Activated naive CD8-positive, alpha-beta T cell treated with anti-CD3 and anti-CD28 coated beads, Interleukin-2, amount 10 ng/mL, durations not matched to agents 7 days and 5 days (primary cell): ENCODE data around the gene NFIX. TPM values are rescaled to one million over a fixed set of nuclear protein-coding genes. Genes with fewer than 3 reads are reported as not detected.

Experiments used
- ATAC-seq: fragments of 150-1000 bp; cut with Tn5 transposase; one replicate; pipeline ENCODE4 v1.10.0; 2021; ENCODE audit warnings: low read depth, moderate library complexity
- POLR2A ChIA-PET: fragments of 350-600 bp; sonication (Branson Sonifier 250); formaldehyde crosslinking; loops from one replicate; lab custom pipeline; 2021; ENCODE audit warnings: antibody characterized with exemption; lab: Charles Lee
- DNase-seq: peaks from one replicate; pipeline ENCODE4 v3.0.0; 2021
- H3K27ac Mint-ChIP-seq: one replicate; pipeline ENCODE4 v1.8.0; 2022; ENCODE audit warnings: mild to moderate bottlenecking, mixed read lengths
- H3K27me3 Mint-ChIP-seq: one replicate; pipeline ENCODE4 v1.8.0; 2022; ENCODE audit warnings: mild to moderate bottlenecking, moderate library complexity, mixed read lengths
- H3K36me3 Mint-ChIP-seq: one replicate; pipeline ENCODE4 v1.8.0; 2021; ENCODE audit warnings: mild to moderate bottlenecking, mixed read lengths
- H3K4me1 Mint-ChIP-seq: one replicate; pipeline ENCODE4 v1.8.0; 2021; ENCODE audit warnings: mixed read lengths
- H3K4me3 Mint-ChIP-seq: one replicate; pipeline ENCODE4 v1.8.0; 2022; ENCODE audit warnings: mild to moderate bottlenecking, moderate library complexity, mixed read lengths
- H3K9me3 Mint-ChIP-seq: one replicate; pipeline ENCODE4 v1.8.0; 2021; ENCODE audit warnings: mixed read lengths
- total RNA-seq, 2 experiments: library from RNA; stranded (reverse); gene quantifications; one replicate each; pipeline ENCODE4 v1.2.3, GENCODE V29; 2021

The NFIX gene
- total RNA-seq, 2 experiments from 2014 or later, result 1.5 to 2.5 TPM

GRCh38 chr19:13010038-13010991 is 15.0 kb downstream of the NFIX start:
- Mint-ChIP-seq H3K4me3 (no peak overlapping the region), H3K4me1 (peaks cover 17% of the 10 kb centered on the region), H3K9me3 (no peaks in the 10 kb centered on the region), H3K36me3 (peaks cover 3% of the 10 kb centered on the region), H3K27ac (no peak overlapping the region), H3K27me3 (peaks cover 47% of the 10 kb centered on the region)
- ATAC-seq, result no peak
- DNase-seq, result no peak
- POLR2A ChIA-PET, result interaction anchor here (0.5 kb wide), 1 partner anchor 44 kb away, joined by 3 read pairs; no protein-coding TSS in a partner anchor

GRCh38 chr19:13010992-13011652 is 15.8 kb downstream of the NFIX start:
- Mint-ChIP-seq H3K27me3 (peaks cover 53% of the 10 kb centered on the region), H3K27ac (no peak overlapping the region), H3K4me1 (peaks cover 19% of the 10 kb centered on the region), H3K9me3 (no peaks in the 10 kb centered on the region), H3K4me3 (no peak overlapping the region), H3K36me3 (peaks cover 3% of the 10 kb centered on the region)
- no peak for ATAC-seq
- POLR2A ChIA-PET, result interaction anchor here (0.5 kb wide), 1 partner anchor 45 kb away, joined by 3 read pairs; no protein-coding TSS in a partner anchor
- no peak for DNase-seq

- Mint-ChIP-seq H3K27ac (no peak overlapping the region), H3K27me3 (peaks cover 59% of the 10 kb centered on the region), H3K4me1 (peaks cover 19% of the 10 kb centered on the region), H3K36me3 (peaks cover 3% of the 10 kb centered on the region), H3K4me3 (no peak overlapping the region), H3K9me3 (no peaks in the 10 kb centered on the region)
- ATAC-seq (no peak), DNase-seq (no peak)
- POLR2A ChIA-PET, result no interaction called here
Observed at GRCh38 chr19:13011653-13012389, 16.5 kb downstream of the NFIX start.

- POLR2A ChIA-PET, result no interaction called here
- no peak for DNase-seq
- Mint-ChIP-seq H3K4me3 (peak overlapping the region; percentile 89), H3K27ac (no peak overlapping the region), H3K9me3 (no peaks in the 10 kb centered on the region), H3K27me3 (peaks cover 61% of the 10 kb centered on the region), H3K4me1 (peaks cover 19% of the 10 kb centered on the region), H3K36me3 (peaks cover 3% of the 10 kb centered on the region)
- no peak for ATAC-seq
Observed at GRCh38 chr19:13012390-13012689, 17.1 kb downstream of the NFIX start.

GRCh38 chr19:13012690-13013608 is 17.7 kb downstream of the NFIX start:
- no peaks in the 10 kb centered on the region for H3K9me3 Mint-ChIP-seq
- peak; percentile 55 for ATAC-seq
- POLR2A ChIA-PET, result no interaction called here

GRCh38 chr19:13013649-13014048 is 18.4 kb downstream of the NFIX start:
- Mint-ChIP-seq H3K36me3 (peaks cover 3% of the 10 kb centered on the region), H3K4me3 (peak overlapping the region; percentile 56), H3K4me1 (peaks cover 19% of the 10 kb centered on the region), H3K27ac (no peak overlapping the region), H3K27me3 (peaks cover 68% of the 10 kb centered on the region), H3K9me3 (no peaks in the 10 kb centered on the region)
- DNase-seq (no peak), ATAC-seq (no peak)
- POLR2A ChIA-PET, result interaction anchor here (0.6 kb wide), 1 partner anchor 10 kb away, joined by 3 read pairs; no protein-coding TSS in a partner anchor

More at GRCh38 chr19:13012690-13013608, 17.7 kb downstream of the NFIX start:
- H3K27me3 Mint-ChIP-seq, result peaks cover 67% of the 10 kb centered on the region
- H3K27ac Mint-ChIP-seq, result peak overlapping the region; percentile 76
- peaks cover 3% of the 10 kb centered on the region for H3K36me3 Mint-ChIP-seq
- DNase-seq, result no peak
- peaks cover 19% of the 10 kb centered on the region for H3K4me1 Mint-ChIP-seq
- peak overlapping the region; percentile 89 for H3K4me3 Mint-ChIP-seq

GRCh38 chr19:13014101-13014920 is 19.0 kb downstream of the NFIX start:
- Mint-ChIP-seq H3K36me3 (peaks cover 3% of the 10 kb centered on the region), H3K27me3 (peaks cover 64% of the 10 kb centered on the region), H3K9me3 (no peaks in the 10 kb centered on the region), H3K4me3 (peak overlapping the region; percentile 56), H3K4me1 (peaks cover 19% of the 10 kb centered on the region), H3K27ac (no peak overlapping the region)
- POLR2A ChIA-PET, result interaction anchor here (0.6 kb wide), 1 partner anchor 9 kb away, joined by 3 read pairs; no protein-coding TSS in a partner anchor
- no peak for ATAC-seq
- DNase-seq, result no peak

- Mint-ChIP-seq H3K27me3 (peaks cover 64% of the 10 kb centered on the region), H3K36me3 (peaks cover 3% of the 10 kb centered on the region), H3K27ac (no peak overlapping the region), H3K4me1 (peaks cover 19% of the 10 kb centered on the region), H3K4me3 (no peak overlapping the region), H3K9me3 (no peaks in the 10 kb centered on the region)
- ATAC-seq (no peak), DNase-seq (no peak)
- POLR2A ChIA-PET, result no interaction called here
Observed at GRCh38 chr19:13014921-13015280, 19.6 kb downstream of the NFIX start.

- Mint-ChIP-seq H3K4me3 (no peak overlapping the region), H3K27ac (no peak overlapping the region), H3K4me1 (peaks cover 19% of the 10 kb centered on the region), H3K9me3 (no peaks in the 10 kb centered on the region), H3K27me3 (peaks cover 61% of the 10 kb centered on the region), H3K36me3 (peaks cover 3% of the 10 kb centered on the region)
- ATAC-seq (no peak), DNase-seq (no peak)
- POLR2A ChIA-PET, result interaction anchor here (0.6 kb wide), 1 partner anchor 9 kb away, joined by 4 read pairs; no protein-coding TSS in a partner anchor
Observed at GRCh38 chr19:13015361-13016223, 20.3 kb downstream of the NFIX start.

- POLR2A ChIA-PET, result interaction anchor here (0.6 kb wide), 1 partner anchor 10 kb away, joined by 4 read pairs; no protein-coding TSS in a partner anchor
- peaks cover 3% of the 10 kb centered on the region for H3K36me3 Mint-ChIP-seq
- ATAC-seq, result no peak
Observed at GRCh38 chr19:13016245-13016627, 21.0 kb downstream of the NFIX start.

More at GRCh38 chr19:13016245-13016627, 21.0 kb downstream of the NFIX start:
- H3K27ac Mint-ChIP-seq, result no peak overlapping the region
- peaks cover 59% of the 10 kb centered on the region for H3K27me3 Mint-ChIP-seq
- no peak overlapping the region for H3K4me3 Mint-ChIP-seq
- peaks cover 19% of the 10 kb centered on the region for H3K4me1 Mint-ChIP-seq
- H3K9me3 Mint-ChIP-seq, result no peaks in the 10 kb centered on the region
- DNase-seq, result no peak
